GM12878 (cell line): Measurements from ENCODE around the gene CD164L2. TPM values are rescaled to one million over a fixed set of nuclear protein-coding genes. Genes with fewer than 3 reads are reported as not detected.

ENCODE experiments used
- ATAC-seq: fragments of 200-7000 bp; cut with Tn5 transposase; 3 replicates; pipeline ENCODE4 v1.9.1; 2020; ENCODE audit warnings: mild to moderate bottlenecking, moderate library complexity
- BruUV-seq: library from RNA; stranded (reverse); fragments of 400-500 nt; replicated peaks from 2 replicates; lab custom pipeline; 2021; lab: Mats Ljungman, UMichigan
- CTCF ChIA-PET: fragments of 300-600 bp; sonication (Branson Sonifier 250); formaldehyde crosslinking; extraction: SDS; loops from one replicate; lab custom pipeline; 2021; ENCODE audit warnings: inconsistent platforms; lab: Yijun Ruan, JAX
- POLR2A ChIA-PET: fragments of 350-600 bp; formaldehyde crosslinking; extraction: SDS; loops from one replicate; lab custom pipeline; 2021; ENCODE audit warnings: inconsistent platforms; lab: Charles Lee
- RAD21 ChIA-PET: fragments of 300-600 bp; sonication (Branson Sonifier 250); formaldehyde crosslinking; loops from one replicate; lab custom pipeline; 2023; ENCODE audit warnings: antibody characterized with exemption; ENCODE audit not compliant: unreplicated experiment; lab: Charles Lee
- SMC1A ChIA-PET: fragments of 300-600 bp; sonication (Branson Sonifier 250); formaldehyde crosslinking; loops from one replicate; lab custom pipeline; 2023; ENCODE audit not compliant: unreplicated experiment, uncharacterized antibody; lab: Charles Lee
- DNase-seq: peaks from one replicate; pipeline ENCODE4 v3.0.0-alpha.2; 2011; ENCODE audit warnings: low read depth, low spot score
- FAIRE-seq: peaks from 3 replicates; lab custom pipeline; 2011; peaks lifted over from hg19 to GRCh38; lab: Jason Lieb, UNC
- H2AFZ ChIP-seq: 2 replicates; pipeline ENCODE4 v1.6.0; 2011; ENCODE audit warnings: low read depth, low read length, control low read depth; ENCODE audit not compliant: control insufficient read depth
- H3K27ac ChIP-seq: 2 replicates; pipeline ENCODE4 v1.5.1; 2011; ENCODE audit warnings: control low read depth; ENCODE audit not compliant: control insufficient read depth, insufficient read depth
- H3K27me3 ChIP-seq, 2 experiments: replicated peaks in 1 of 2; 2 replicates each; pipeline versions ENCODE4 v1.6.0 to v1.6.1; 2011; ENCODE audit warnings: low read length in 1 of 2; ENCODE audit not compliant: control insufficient read depth in 2 of 2, insufficient read depth in 2 of 2
- H3K36me3 ChIP-seq, 2 experiments: 2 replicates each; pipeline ENCODE4 v1.5.1; 2011; ENCODE audit warnings: low read length in 1 of 2; ENCODE audit not compliant: control insufficient read depth in 2 of 2, insufficient read depth in 2 of 2
- H3K4me1 ChIP-seq: 2 replicates; pipeline ENCODE4 v1.6.1; 2011; ENCODE audit warnings: mild to moderate bottlenecking, low read length, moderate library complexity, mixed read lengths; ENCODE audit not compliant: control insufficient read depth, insufficient read depth
- H3K4me2 ChIP-seq: 2 replicates; pipeline ENCODE4 v1.6.0; 2011; ENCODE audit warnings: control low read depth; ENCODE audit not compliant: control insufficient read depth, insufficient read depth
- H3K4me3 ChIP-seq: fragments of 200-600 bp; sonication (generic); 2 replicates; pipeline ENCODE4 v1.5.1; 2016
- H3K79me2 ChIP-seq: 2 replicates; pipeline ENCODE4 v1.6.0; 2011; ENCODE audit warnings: low read length; ENCODE audit not compliant: control insufficient read depth, insufficient read depth
- H3K9ac ChIP-seq: 2 replicates; pipeline ENCODE4 v1.8.0; 2011; ENCODE audit warnings: low read length, control low read depth, mixed read lengths; ENCODE audit not compliant: control insufficient read depth, insufficient read depth
- H3K9me3 ChIP-seq: replicated peaks from 3 replicates; pipeline ENCODE4 v1.5.1; 2011; ENCODE audit warnings: mild to moderate bottlenecking, low read length; ENCODE audit not compliant: control insufficient read depth, insufficient read depth
- H4K20me1 ChIP-seq: 2 replicates; pipeline ENCODE4 v1.6.0; 2011; ENCODE audit not compliant: control insufficient read depth, insufficient read depth
- BACH1 ChIP-seq: fragments of 450-650 bp; IDR thresholded peaks from 2 replicates; pipeline ENCODE4 v1.6.1; 2017; ENCODE audit warnings: mild to moderate bottlenecking, borderline replicate concordance
- BMI1 ChIP-seq: fragments of 450-650 bp; IDR thresholded peaks from 2 replicates; pipeline ENCODE4 v1.6.1; 2016; ENCODE audit warnings: mild to moderate bottlenecking, moderate library complexity, borderline replicate concordance
- ESRRA ChIP-seq: IDR thresholded peaks from 2 replicates; pipeline ENCODE4 v1.6.1; 2012; ENCODE audit warnings: mild to moderate bottlenecking, low read length, improper control_type of control experiment
- KLF5 ChIP-seq: fragments of 450-650 bp; IDR thresholded peaks from 2 replicates; pipeline ENCODE4 v1.6.1; 2014; ENCODE audit warnings: mild to moderate bottlenecking; ENCODE audit not compliant: partially characterized antibody
- NR2C2 ChIP-seq: IDR thresholded peaks from 2 replicates; pipeline ENCODE4 v1.6.1; 2011; ENCODE audit warnings: borderline replicate concordance, low read depth; ENCODE audit not compliant: control insufficient read depth, insufficient read length
- NR2F1 ChIP-seq: fragments of 450-650 bp; conservative IDR thresholded peaks from 2 replicates; pipeline ENCODE4 v1.6.1; 2017; ENCODE audit warnings: mild to moderate bottlenecking
- PML ChIP-seq: IDR thresholded peaks from 2 replicates; pipeline ENCODE4 v1.6.1; 2012; ENCODE audit warnings: low read length, inconsistent platforms
- POLR2AphosphoS2 ChIP-seq: IDR thresholded peaks from 2 replicates; pipeline ENCODE4 v1.6.1; 2011; ENCODE audit warnings: low read depth, mild to moderate bottlenecking, low read length, improper control_type of control experiment, moderate library complexity
- POLR2AphosphoS5 ChIP-seq: IDR thresholded peaks from 2 replicates; pipeline ENCODE4 v1.6.1; 2011; ENCODE audit warnings: mild to moderate bottlenecking, low read length, inconsistent platforms
- RAD21 ChIP-seq: IDR thresholded peaks from 2 replicates; pipeline ENCODE4 v1.6.1; 2011; ENCODE audit warnings: mild to moderate bottlenecking, low read depth, low read length, moderate library complexity; ENCODE audit not compliant: insufficient read depth
- SMC3 ChIP-seq: IDR thresholded peaks from 2 replicates; pipeline ENCODE4 v1.6.1; 2011; ENCODE audit warnings: low read length, improper control_type of control experiment, borderline replicate concordance
- YY1 ChIP-seq: IDR thresholded peaks from 2 replicates; pipeline ENCODE4 v1.6.1; 2011; ENCODE audit warnings: low read depth, mild to moderate bottlenecking, low read length
- WGBS: methylation state at CpG from one replicate; pipeline ENCODE4 v1.1.6; 2016; ENCODE audit warnings: low lambda C conversion rate; ENCODE audit not compliant: insufficient replicate concordance, insufficient coverage; ENCODE audit errors: missing lambda C conversion rate; 5-methylcytosine and 5-hydroxymethylcytosine counted together
- in situ Hi-C: fragments of 300-500 bp; cut with MboI; formaldehyde crosslinking; loops from 9 replicates; pipeline ENCODE4 v1.14.3; 2018; ENCODE audit warnings: mixed read lengths
- intact Hi-C: fragments of 100-400 bp; cut with micrococcal nuclease; formaldehyde crosslinking; loops from one replicate; pipeline ENCODE4 v1.14.2; 2022; ENCODE audit not compliant: unreplicated experiment
- polyA plus RNA-seq, 11 experiments: library from polyadenylated mRNA; depleted of rRNA in 4 of 11; unstranded in 6 of 11; stranded (reverse) in 5 of 11; fragments of >200 nt; fragmentation: Nextera tagmentation in 4 of 11; fragmentation: Illumina TruSeq in 1 of 11; extraction: Ambion mirVana in 4 of 11; extraction: Trizol in 1 of 11; gene quantifications; 1 replicate in 1 of 11; 2 replicates in 10 of 11; pipeline versions ENCODE4 v1.2.1 to v1.2.3, GENCODE V29; 2011 to 2016; ENCODE audit warnings: inconsistent platforms in 2 of 11, missing spikeins in 2 of 11, low read depth in 1 of 11
- total RNA-seq, 4 experiments: library from RNA; depleted of rRNA in 3 of 4; stranded (reverse); fragments of >200 nt in 3 of 4; fragmentation: Illumina TruSeq in 1 of 4; extraction: Trizol in 1 of 4; gene quantifications; 2 replicates each; pipeline versions ENCODE4 v1.2.1 to v1.2.3, GENCODE V29; 2013 to 2021
- TF ChIP-seq, protein P1 (sequence below): IDR thresholded peaks from 2 replicates; pipeline ENCODE4 v1.6.1; 2011; ENCODE audit warnings: borderline replicate concordance, low read depth, mild to moderate bottlenecking, moderate library complexity, low read length; ENCODE audit not compliant: insufficient read depth, poor library complexity, severe bottlenecking
- TF ChIP-seq, protein P2 (sequence below): fragments of 450-650 bp; IDR thresholded peaks from 2 replicates; pipeline ENCODE4 v1.6.1; 2016; ENCODE audit warnings: mild to moderate bottlenecking
- TF ChIP-seq, protein P3 (sequence below), 3 experiments: IDR thresholded peaks in 2 of 3; conservative IDR thresholded peaks in 1 of 3; 2 replicates each; pipeline ENCODE4 v1.5.1; 2011; ENCODE audit warnings: low read depth in 3 of 3, low read length in 3 of 3, mild to moderate bottlenecking in 3 of 3, control low read depth in 2 of 3, moderate library complexity in 2 of 3, inconsistent platforms in 1 of 3, mixed read lengths in 1 of 3; ENCODE audit not compliant: control insufficient read depth in 2 of 3, insufficient read depth in 1 of 3; ENCODE audit errors: extremely low read depth in 1 of 3

The CD164L2 gene
- total and polyA plus RNA-seq, 10 of the 15 experiments (the other 5 are each of a cell fraction or from before 2014, with no cell fraction given): not detected

DNA sequence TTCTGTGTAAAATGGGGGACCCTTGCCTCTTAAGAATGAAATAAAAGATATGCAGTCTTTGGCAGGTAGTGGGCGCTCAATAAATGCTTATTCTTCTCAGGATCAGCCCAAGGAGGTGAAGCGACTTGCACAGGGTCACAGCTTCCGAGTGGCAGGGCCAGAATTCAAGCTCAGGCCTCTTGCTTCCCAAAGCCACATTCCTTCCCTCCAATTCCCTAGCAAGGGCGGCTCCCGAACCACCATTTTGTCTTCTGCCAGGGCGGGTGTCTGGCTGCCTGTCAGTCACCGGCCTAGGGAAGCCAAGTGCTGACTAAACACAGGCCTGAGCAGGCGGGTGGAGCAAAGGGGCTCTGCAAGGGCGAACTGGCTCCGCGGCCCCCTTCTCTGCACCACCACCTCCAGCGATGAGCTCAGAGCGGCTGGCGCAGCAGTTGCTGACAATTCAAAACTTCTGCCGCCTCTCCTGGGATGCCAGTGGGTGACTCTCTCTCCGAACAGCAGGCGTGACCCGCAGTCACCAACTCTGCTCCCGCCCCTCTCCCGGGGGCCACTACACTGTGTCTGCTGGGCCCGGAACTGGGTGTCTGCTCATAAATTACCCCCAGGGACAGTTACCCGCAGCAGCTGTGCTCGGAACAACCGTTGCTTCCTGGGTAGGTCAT is 20.1 kb upstream of the CD164L2 start (continued):
- TF ChIP-seq SMC3 (peak; percentile 44; the same call in 1 of the 2 replicates), BMI1 (no peak), BACH1 (peak; percentile 7; the same call in 1 of the 2 replicates)
- TF ChIP-seq, protein P1, sequence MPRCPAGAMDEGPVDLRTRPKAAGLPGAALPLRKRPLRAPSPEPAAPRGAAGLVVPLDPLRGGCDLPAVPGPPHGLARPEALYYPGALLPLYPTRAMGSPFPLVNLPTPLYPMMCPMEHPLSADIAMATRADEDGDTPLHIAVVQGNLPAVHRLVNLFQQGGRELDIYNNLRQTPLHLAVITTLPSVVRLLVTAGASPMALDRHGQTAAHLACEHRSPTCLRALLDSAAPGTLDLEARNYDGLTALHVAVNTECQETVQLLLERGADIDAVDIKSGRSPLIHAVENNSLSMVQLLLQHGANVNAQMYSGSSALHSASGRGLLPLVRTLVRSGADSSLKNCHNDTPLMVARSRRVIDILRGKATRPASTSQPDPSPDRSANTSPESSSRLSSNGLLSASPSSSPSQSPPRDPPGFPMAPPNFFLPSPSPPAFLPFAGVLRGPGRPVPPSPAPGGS: peak; percentile 36

DNA sequence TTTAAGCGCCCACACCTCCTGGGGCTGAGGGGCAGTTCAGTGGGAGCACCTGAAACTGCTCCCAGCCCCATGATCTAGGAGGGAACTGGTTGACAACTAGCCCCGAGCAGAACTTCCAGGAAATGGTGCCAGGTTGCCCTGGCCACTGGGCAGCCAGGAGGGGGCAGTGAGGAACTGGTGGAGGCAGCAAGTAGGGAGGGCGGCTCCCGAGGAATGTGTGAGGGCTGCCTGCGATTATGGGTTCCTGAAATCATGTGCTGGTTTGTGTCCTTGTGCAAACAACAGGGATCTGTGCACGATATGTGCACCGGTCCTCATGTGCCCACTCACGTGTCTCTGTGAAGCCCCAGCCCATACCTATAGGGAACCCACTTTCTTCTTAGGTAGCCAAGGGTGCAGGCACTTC is 19.2 kb upstream of the CD164L2 start:
- H3K27me3 ChIP-seq: no peaks in the 10 kb centered on the region
- in situ Hi-C loops: no loop called here
- H4K20me1 ChIP-seq: no peaks in the 10 kb centered on the region
- peaks cover 16% of the 10 kb centered on the region for H3K4me1 ChIP-seq
- ChIA-PET POLR2A (no interaction called here), RAD21 (interaction anchor here (0.8 to 3.6 kb wide), 7 partner anchors 8 to 204 kb away, joined by 3 to 34 read pairs (median 3); partner anchors contain the start of gene AHDC1), CTCF (interaction anchor here (0.8 to 13.5 kb wide), 16 partner anchors 12 to 204 kb away, joined by 3 to 265 read pairs (median 5); partner anchors contain the start of genes AHDC1 and WASF2), SMC1A (interaction anchor here (0.8 to 2.4 kb wide), 9 partner anchors 12 to 267 kb away, joined by 3 to 9 read pairs (median 3); no protein-coding TSS in a partner anchor)
- 43% methylated on average over 8 of the region's 8 CpGs for WGBS
- DNase-seq: no peak
- no peak for FAIRE-seq
- no peak overlapping the region for H3K4me2 ChIP-seq
- H3K9me3 ChIP-seq: no peaks in the 10 kb centered on the region
- no peaks in the 10 kb centered on the region for H3K79me2 ChIP-seq
- no peak overlapping the region for H3K27ac ChIP-seq
- no peak overlapping the region for H3K4me3 ChIP-seq
- intact Hi-C loops: no loop called here
- H3K9ac ChIP-seq: no peak overlapping the region
- H3K36me3 ChIP-seq: peaks cover under 1 to 7% of the 10 kb centered on the region in 2 experiments; a peak in 3 of 4 replicates
- BruUV-seq: no TSS peak
- peak; percentile 31 for ATAC-seq
- no peak overlapping the region for H2AFZ ChIP-seq
- no peak for TF ChIP-seq NR2F1
- TF ChIP-seq, protein P1: peak; percentile 6
- TF ChIP-seq, protein P2, sequence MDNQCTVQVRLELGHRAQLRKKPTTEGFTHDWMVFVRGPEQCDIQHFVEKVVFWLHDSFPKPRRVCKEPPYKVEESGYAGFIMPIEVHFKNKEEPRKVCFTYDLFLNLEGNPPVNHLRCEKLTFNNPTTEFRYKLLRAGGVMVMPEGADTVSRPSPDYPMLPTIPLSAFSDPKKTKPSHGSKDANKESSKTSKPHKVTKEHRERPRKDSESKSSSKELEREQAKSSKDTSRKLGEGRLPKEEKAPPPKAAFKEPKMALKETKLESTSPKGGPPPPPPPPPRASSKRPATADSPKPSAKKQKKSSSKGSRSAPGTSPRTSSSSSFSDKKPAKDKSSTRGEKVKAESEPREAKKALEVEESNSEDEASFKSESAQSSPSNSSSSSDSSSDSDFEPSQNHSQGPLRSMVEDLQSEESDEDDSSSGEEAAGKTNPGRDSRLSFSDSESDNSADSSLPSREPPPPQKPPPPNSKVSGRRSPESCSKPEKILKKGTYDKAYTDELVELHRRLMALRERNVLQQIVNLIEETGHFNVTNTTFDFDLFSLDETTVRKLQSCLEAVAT: no peak
- TF ChIP-seq RAD21: peak; percentile 55
- no peak for TF ChIP-seq PML
- TF ChIP-seq, protein P3, sequence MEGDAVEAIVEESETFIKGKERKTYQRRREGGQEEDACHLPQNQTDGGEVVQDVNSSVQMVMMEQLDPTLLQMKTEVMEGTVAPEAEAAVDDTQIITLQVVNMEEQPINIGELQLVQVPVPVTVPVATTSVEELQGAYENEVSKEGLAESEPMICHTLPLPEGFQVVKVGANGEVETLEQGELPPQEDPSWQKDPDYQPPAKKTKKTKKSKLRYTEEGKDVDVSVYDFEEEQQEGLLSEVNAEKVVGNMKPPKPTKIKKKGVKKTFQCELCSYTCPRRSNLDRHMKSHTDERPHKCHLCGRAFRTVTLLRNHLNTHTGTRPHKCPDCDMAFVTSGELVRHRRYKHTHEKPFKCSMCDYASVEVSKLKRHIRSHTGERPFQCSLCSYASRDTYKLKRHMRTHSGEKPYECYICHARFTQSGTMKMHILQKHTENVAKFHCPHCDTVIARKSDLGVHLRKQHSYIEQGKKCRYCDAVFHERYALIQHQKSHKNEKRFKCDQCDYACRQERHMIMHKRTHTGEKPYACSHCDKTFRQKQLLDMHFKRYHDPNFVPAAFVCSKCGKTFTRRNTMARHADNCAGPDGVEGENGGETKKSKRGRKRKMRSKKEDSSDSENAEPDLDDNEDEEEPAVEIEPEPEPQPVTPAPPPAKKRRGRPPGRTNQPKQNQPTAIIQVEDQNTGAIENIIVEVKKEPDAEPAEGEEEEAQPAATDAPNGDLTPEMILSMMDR (IDR thresholded peaks at IDR 0.05 in 2 of 3, conservative IDR thresholded peaks at IDR 0.05 in 1 of 3; ENCODE audit: control insufficient read depth in 2 of 3, extremely low read depth in 1 of 3, insufficient read depth in 1 of 3, low read depth in 3 of 3, low read length in 3 of 3): peak; percentile 37 to 48 (median 43); a peak in 4 of 6 replicates
- 0 out of 2 replicates have a peak, but pooled peaks have one; percentile 53 for TF ChIP-seq POLR2AphosphoS2
- 0 out of 2 replicates have a peak, but pooled peaks have one; percentile 9 for TF ChIP-seq YY1
- no peak for TF ChIP-seq BMI1
- no peak for TF ChIP-seq KLF5
- TF ChIP-seq POLR2AphosphoS5: peak; percentile 61; the same call in 1 of the 2 replicates
- no peak for TF ChIP-seq NR2C2
- no peak for TF ChIP-seq ESRRA
